ENCODE data around the gene PAK1.

The PAK1 gene

GRCh38 chr11:77347948-77348347 is 125.9 kb downstream of the PAK1 start:
- no peak for TF ChIP-seq CTCF (IDR thresholded peaks at IDR 0.05; ENCODE audit: insufficient read depth, low read length, poor library complexity, severe bottlenecking)
- TF ChIP-seq EZH2phosphoT487 (conservative IDR thresholded peaks at IDR 0.05; ENCODE audit: low read length): no peak
- Histone ChIP-seq H3K79me2 (ENCODE audit: insufficient read depth, low read length) (no peaks in the 10 kb centered on the region), H2AFZ (ENCODE audit: low read depth, low read length, severe bottlenecking) (no peak overlapping the region), H3F3A (ENCODE audit: insufficient read depth) (no peaks in the 10 kb centered on the region), H3K9me2 (replicated peaks; ENCODE audit: insufficient read depth, low read length) (no peaks in the 10 kb centered on the region), H3K27ac (ENCODE audit: low read depth, low read length) (no peak overlapping the region), H3K4me3 (ENCODE audit: insufficient read depth, low read length, poor library complexity, severe bottlenecking) (no peak overlapping the region), H3K27me3 (ENCODE audit: low read length) (no peaks in the 10 kb centered on the region), H4K20me1 (ENCODE audit: low read depth, low read length) (no peaks in the 10 kb centered on the region), H3K9ac (ENCODE audit: low read length) (no peak overlapping the region), H3K9me3 (ENCODE audit: insufficient read depth, low read length) (no peaks in the 10 kb centered on the region), H3K4me2 (ENCODE audit: low read depth, low read length, poor library complexity, severe bottlenecking) (no peak overlapping the region), H3K36me3 (ENCODE audit: low read length) (no peaks in the 10 kb centered on the region)

GRCh38 chr11:77346906-77347603 is 126.8 kb downstream of the PAK1 start:
- H3K4me3 ChIP-seq (ENCODE audit: insufficient read depth, low read length, poor library complexity, severe bottlenecking): no peak overlapping the region
- H2AFZ ChIP-seq (ENCODE audit: low read depth, low read length, severe bottlenecking): no peak overlapping the region
- H3K27ac ChIP-seq (ENCODE audit: low read depth, low read length): no peak overlapping the region
- no peaks in the 10 kb centered on the region for H4K20me1 ChIP-seq (ENCODE audit: low read depth, low read length)
- H3K9me3 ChIP-seq (ENCODE audit: insufficient read depth, low read length): no peaks in the 10 kb centered on the region
- no peak overlapping the region for H3K4me2 ChIP-seq (ENCODE audit: low read depth, low read length, poor library complexity, severe bottlenecking)
- no peaks in the 10 kb centered on the region for H3K79me2 ChIP-seq (ENCODE audit: insufficient read depth, low read length)
- no peak overlapping the region for H3K9ac ChIP-seq (ENCODE audit: low read length)
- H3F3A ChIP-seq (ENCODE audit: insufficient read depth): no peaks in the 10 kb centered on the region
- H3K36me3 ChIP-seq (ENCODE audit: low read length): no peaks in the 10 kb centered on the region
- H3K9me2 ChIP-seq (replicated peaks; ENCODE audit: insufficient read depth, low read length): no peaks in the 10 kb centered on the region
- TF ChIP-seq EZH2phosphoT487 (conservative IDR thresholded peaks at IDR 0.05; ENCODE audit: low read length) (no peak), CTCF (IDR thresholded peaks at IDR 0.05; ENCODE audit: insufficient read depth, low read length, poor library complexity, severe bottlenecking) (no peak)
- no peaks in the 10 kb centered on the region for H3K27me3 ChIP-seq (ENCODE audit: low read length)

GRCh38 chr11:77345621-77346020 is 128.3 kb downstream of the PAK1 start:
- Histone ChIP-seq H4K20me1 (ENCODE audit: low read depth, low read length) (no peaks in the 10 kb centered on the region), H3K36me3 (ENCODE audit: low read length) (no peaks in the 10 kb centered on the region), H3K79me2 (ENCODE audit: insufficient read depth, low read length) (no peaks in the 10 kb centered on the region), H2AFZ (ENCODE audit: low read depth, low read length, severe bottlenecking) (no peak overlapping the region), H3K9me2 (replicated peaks; ENCODE audit: insufficient read depth, low read length) (no peaks in the 10 kb centered on the region), H3K4me3 (ENCODE audit: insufficient read depth, low read length, poor library complexity, severe bottlenecking) (no peak overlapping the region), H3K27me3 (ENCODE audit: low read length) (no peaks in the 10 kb centered on the region), H3K4me2 (ENCODE audit: low read depth, low read length, poor library complexity, severe bottlenecking) (no peak overlapping the region), H3K27ac (ENCODE audit: low read depth, low read length) (no peak overlapping the region), H3K9ac (ENCODE audit: low read length) (no peak overlapping the region), H3K9me3 (ENCODE audit: insufficient read depth, low read length) (no peaks in the 10 kb centered on the region), H3F3A (ENCODE audit: insufficient read depth) (no peaks in the 10 kb centered on the region)
- TF ChIP-seq CTCF (IDR thresholded peaks at IDR 0.05; ENCODE audit: insufficient read depth, low read length, poor library complexity, severe bottlenecking): no peak
- no peak for TF ChIP-seq EZH2phosphoT487 (conservative IDR thresholded peaks at IDR 0.05; ENCODE audit: low read length)

Measured in SU-DHL-6 (cell line).